Measurements from ENCODE around the gene TMEM61.
"Not testable (repeated sequence)": the region's sequence is repeated elsewhere in the genome, so short reads cannot be mapped to it uniquely, and the experiment has no call there.

Gene TMEM61

DNA sequence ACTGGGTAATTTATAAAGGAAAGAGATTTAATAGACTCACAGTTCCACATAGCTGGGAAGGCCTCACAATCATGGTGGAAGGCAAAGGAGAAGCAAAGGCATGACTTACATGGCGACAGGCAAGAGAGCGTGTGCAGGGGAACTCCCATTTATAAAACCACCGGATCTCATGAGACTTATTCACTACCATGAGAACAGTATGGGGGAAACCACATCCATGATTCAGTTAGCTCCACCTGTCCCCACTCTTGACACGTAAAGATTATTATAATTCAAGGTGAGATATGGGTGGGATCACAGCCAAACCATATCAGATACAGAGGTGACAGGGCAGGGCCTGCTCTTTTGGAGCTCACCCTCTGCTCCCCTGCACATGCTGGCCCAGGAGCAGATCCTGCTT, 31.4 kb upstream of the TMEM61 start:
- Histone ChIP-seq H3K27me3 (ENCODE audit: control insufficient read depth, insufficient read depth, low read length) (no peaks in the 10 kb centered on the region), H3K4me1 (ENCODE audit: control insufficient read depth, insufficient read depth, low read length) (peaks cover 16% of the 10 kb centered on the region), H3K36me3 (ENCODE audit: control insufficient read depth, insufficient read depth, low read length) (no peaks in the 10 kb centered on the region), H3K9me3 (ENCODE audit: control insufficient read depth, low read length) (no peaks in the 10 kb centered on the region), H3K9ac (ENCODE audit: low read length) (no peak overlapping the region), H3K4me3 (ENCODE audit: low read length) (no peak overlapping the region)

DNA sequence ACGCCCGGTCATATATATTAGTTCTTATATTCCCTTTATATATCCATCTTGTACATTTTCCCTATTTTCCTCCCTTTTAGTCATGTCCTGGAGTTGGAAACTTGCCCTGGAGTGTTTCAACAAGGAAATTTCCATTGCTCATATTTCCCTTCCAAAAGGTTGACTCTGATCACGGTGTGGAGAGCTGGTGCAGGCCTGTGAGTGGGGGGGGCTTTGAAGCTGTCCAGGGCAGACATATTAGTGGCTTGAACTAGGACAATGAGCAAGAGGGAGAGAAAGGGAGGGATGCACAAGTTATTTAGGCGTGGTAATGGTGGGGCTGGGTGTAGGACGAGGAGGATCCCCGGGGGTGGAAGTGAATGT, 30.4 kb upstream of the TMEM61 start:
- H3K4me3 ChIP-seq (ENCODE audit: low read length) = no peak overlapping the region
- H3K9ac ChIP-seq (ENCODE audit: low read length) = no peak overlapping the region
- no peaks in the 10 kb centered on the region for H3K9me3 ChIP-seq (ENCODE audit: control insufficient read depth, low read length)
- peaks cover 16% of the 10 kb centered on the region for H3K4me1 ChIP-seq (ENCODE audit: control insufficient read depth, insufficient read depth, low read length)
- no peaks in the 10 kb centered on the region for H3K27me3 ChIP-seq (ENCODE audit: control insufficient read depth, insufficient read depth, low read length)
- no peaks in the 10 kb centered on the region for H3K36me3 ChIP-seq (ENCODE audit: control insufficient read depth, insufficient read depth, low read length)

DNA sequence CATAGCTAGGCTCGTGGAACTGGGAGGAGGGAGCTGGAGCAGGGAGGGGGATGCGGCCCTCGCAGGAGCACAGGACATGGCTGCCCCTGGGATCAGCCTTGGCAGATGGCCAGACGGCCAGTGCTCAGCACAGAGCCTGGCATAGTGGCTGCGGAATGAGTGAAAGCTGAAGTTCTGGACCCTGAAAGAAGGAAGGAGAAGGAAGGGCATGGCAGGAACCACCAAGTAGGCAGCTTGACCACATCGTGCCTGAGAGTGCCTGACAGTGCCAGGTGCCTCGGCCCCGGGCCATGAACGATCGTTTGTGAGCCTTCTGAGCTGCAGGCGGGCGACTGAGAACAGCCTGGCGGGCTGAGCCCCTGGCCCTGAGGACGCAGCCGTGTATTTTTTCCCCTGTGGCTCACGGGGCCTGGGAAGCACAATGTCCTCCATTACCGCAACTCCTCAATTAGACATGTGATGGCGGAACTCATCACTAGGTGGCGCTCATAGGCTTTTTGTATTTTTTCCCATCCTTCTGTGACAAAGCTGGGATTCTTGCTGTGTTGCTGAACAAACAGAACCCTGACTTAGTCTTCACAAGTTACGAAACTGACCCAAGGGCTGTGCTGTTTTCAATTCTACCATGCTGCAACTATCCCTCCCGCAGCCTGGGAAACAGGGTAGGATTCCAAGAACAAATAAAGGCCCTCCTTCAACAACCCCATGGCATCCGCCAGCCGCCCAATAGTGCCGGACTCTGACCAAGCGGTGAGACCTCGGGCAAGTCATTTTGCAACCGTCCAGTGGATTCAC, 29.9 kb upstream of the TMEM61 start:
- Histone ChIP-seq H3K36me3 (ENCODE audit: control insufficient read depth, insufficient read depth, low read length) (no peaks in the 10 kb centered on the region), H3K9me3 (ENCODE audit: control insufficient read depth, low read length) (no peaks in the 10 kb centered on the region), H3K4me3 (ENCODE audit: low read length) (no peak overlapping the region), H3K4me1 (ENCODE audit: control insufficient read depth, insufficient read depth, low read length) (peaks cover 11% of the 10 kb centered on the region), H3K27me3 (ENCODE audit: control insufficient read depth, insufficient read depth, low read length) (no peaks in the 10 kb centered on the region), H3K9ac (ENCODE audit: low read length) (peak overlapping the region; percentile 9)

DNA sequence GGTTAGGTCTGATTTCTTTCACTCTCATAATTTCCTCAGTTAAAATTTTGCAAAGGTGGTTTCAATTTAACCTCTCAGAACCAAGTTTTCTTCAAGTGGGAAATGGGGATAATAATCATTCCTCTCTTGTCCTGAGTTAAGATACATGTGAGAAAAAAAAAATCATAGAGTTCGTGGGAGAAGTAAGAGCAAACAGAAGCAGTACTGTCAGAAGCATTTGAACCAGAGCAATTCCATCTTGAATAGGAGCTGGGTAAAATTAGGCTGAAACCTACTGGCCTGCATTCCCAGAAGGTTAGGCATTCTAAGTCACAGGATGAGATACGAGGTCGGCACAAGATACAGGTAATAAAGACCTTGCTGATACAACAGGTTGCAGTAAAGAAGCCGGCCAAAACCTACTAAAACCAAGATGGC, 28.6 kb upstream of the TMEM61 start:
- Histone ChIP-seq H3K4me3 (ENCODE audit: low read length) (no peak overlapping the region), H3K9me3 (ENCODE audit: control insufficient read depth, low read length) (no peaks in the 10 kb centered on the region), H3K36me3 (ENCODE audit: control insufficient read depth, insufficient read depth, low read length) (no peaks in the 10 kb centered on the region), H3K4me1 (ENCODE audit: control insufficient read depth, insufficient read depth, low read length) (peaks cover 9% of the 10 kb centered on the region), H3K27me3 (ENCODE audit: control insufficient read depth, insufficient read depth, low read length) (no peaks in the 10 kb centered on the region), H3K9ac (ENCODE audit: low read length) (no peak overlapping the region)

DNA sequence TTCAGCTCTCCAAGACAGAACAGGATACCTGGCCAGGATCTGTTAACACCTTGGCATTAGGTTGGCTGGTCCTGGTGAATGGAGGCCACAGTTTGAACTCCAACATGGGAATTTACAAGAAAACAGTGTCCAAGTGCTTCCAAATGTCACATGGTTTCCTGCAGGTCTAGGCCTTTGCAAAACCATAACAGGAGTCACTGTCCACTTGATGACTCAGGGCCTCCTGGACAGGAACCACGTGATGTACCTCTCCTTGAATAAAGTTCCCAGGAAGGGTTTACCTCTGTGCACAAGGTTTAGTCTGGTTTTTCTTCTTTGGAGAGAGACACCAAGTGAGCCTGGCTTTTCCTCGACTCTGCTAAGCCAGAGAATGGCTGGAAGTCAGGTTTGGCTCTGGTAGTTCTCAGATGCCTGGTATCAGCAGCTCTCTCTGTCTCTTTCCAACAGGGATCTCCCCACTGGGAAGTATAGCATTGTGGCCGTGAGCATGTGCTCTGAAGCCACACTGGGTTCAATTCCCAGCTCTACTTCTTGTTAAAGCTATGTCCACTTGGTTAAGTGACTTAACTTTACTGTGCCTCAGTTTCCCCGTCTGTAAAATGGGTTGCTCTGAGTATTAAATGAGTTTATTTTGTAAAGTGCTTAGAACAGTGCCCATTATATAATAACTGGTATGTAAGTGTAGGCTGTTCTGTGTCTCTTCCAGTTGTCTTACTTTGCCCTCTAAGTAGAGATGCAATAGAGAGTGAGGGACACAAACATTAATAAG, 27.3 kb upstream of the TMEM61 start:
- Histone ChIP-seq H3K27me3 (ENCODE audit: control insufficient read depth, insufficient read depth, low read length) (no peaks in the 10 kb centered on the region), H3K36me3 (ENCODE audit: control insufficient read depth, insufficient read depth, low read length) (no peaks in the 10 kb centered on the region), H3K9ac (ENCODE audit: low read length) (no peak overlapping the region), H3K4me1 (ENCODE audit: control insufficient read depth, insufficient read depth, low read length) (peaks cover 9% of the 10 kb centered on the region), H3K9me3 (ENCODE audit: control insufficient read depth, low read length) (no peaks in the 10 kb centered on the region), H3K4me3 (ENCODE audit: low read length) (no peak overlapping the region)

DNA sequence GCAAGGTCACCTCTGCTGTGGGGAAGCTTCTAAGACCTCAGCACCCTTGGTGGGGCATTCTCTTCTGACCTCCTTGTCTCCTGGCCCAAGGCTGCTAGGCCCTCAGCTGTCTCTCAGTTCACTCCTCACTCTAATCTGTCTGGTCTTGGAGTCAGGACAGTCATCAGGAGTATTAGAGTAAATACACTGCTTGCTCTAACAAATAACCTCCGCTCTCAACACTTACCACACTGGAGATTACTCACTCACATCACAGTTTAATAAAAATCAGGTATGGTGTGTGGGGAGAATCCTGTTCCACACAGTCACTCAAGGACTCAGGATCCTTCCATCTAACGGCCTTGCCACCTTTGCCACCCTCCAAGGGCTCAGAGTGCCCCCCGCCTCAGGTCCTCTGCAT, 26.6 kb upstream of the TMEM61 start:
- Histone ChIP-seq H3K9ac (ENCODE audit: low read length) (no peak overlapping the region), H3K36me3 (ENCODE audit: control insufficient read depth, insufficient read depth, low read length) (no peaks in the 10 kb centered on the region), H3K9me3 (ENCODE audit: control insufficient read depth, low read length) (no peaks in the 10 kb centered on the region), H3K4me3 (ENCODE audit: low read length) (no peak overlapping the region), H3K4me1 (ENCODE audit: control insufficient read depth, insufficient read depth, low read length) (peaks cover 9% of the 10 kb centered on the region), H3K27me3 (ENCODE audit: control insufficient read depth, insufficient read depth, low read length) (no peaks in the 10 kb centered on the region)

DNA sequence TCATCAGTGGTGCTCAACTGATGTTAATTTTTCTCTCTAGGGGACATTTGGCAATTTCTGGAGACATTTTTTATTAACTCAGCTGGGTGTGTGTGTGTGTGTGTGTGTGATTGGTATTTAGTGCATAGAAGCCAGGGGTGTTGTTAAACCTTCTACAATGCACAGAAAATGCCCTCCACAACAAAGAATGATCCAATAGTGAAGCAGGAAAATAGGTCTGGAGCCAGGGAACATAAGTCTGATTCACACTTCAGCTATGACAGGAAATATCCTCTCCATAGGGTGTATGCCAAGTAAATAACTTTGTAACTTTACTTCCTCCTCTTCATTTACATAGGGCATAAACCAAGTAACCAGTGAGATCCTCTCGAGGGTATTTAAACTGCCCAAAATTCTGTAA, 25.1 kb upstream of the TMEM61 start:
- Histone ChIP-seq H3K9me3 (ENCODE audit: control insufficient read depth, low read length) (no peaks in the 10 kb centered on the region), H3K36me3 (ENCODE audit: control insufficient read depth, insufficient read depth, low read length) (no peaks in the 10 kb centered on the region)

DNA sequence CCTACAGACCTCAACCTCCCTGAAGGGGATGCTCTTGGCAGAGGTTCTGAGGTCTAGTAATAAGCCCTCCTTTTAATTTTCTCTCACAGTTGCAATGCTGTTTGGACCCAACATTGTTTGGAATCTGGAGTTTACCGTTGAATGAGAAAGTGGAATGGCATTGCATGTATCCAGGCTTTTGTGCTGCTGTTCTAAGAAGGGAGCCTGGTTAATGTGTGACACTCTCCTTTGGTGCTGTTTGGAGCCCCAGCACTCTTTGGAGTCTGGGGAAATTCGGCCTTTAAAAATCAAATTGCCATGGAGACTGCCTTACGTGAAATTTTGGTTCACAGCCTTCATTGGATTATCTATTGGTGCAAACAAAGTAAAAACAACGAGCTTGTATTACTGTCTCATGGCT, 23.7 kb upstream of the TMEM61 start:
- Histone ChIP-seq H3K4me1 (ENCODE audit: control insufficient read depth, insufficient read depth, low read length) (no peaks in the 10 kb centered on the region), H3K27me3 (ENCODE audit: control insufficient read depth, insufficient read depth, low read length) (no peaks in the 10 kb centered on the region), H3K36me3 (ENCODE audit: control insufficient read depth, insufficient read depth, low read length) (no peaks in the 10 kb centered on the region), H3K9ac (ENCODE audit: low read length) (no peak overlapping the region), H3K9me3 (ENCODE audit: control insufficient read depth, low read length) (no peaks in the 10 kb centered on the region), H3K4me3 (ENCODE audit: low read length) (no peak overlapping the region)

More for the DNA sequence above, 25.1 kb upstream of the TMEM61 start:
- Histone ChIP-seq H3K27me3 (ENCODE audit: control insufficient read depth, insufficient read depth, low read length) (no peaks in the 10 kb centered on the region), H3K4me1 (ENCODE audit: control insufficient read depth, insufficient read depth, low read length) (peaks cover 7% of the 10 kb centered on the region), H3K4me3 (ENCODE audit: low read length) (no peak overlapping the region), H3K9ac (ENCODE audit: low read length) (no peak overlapping the region)

DNA sequence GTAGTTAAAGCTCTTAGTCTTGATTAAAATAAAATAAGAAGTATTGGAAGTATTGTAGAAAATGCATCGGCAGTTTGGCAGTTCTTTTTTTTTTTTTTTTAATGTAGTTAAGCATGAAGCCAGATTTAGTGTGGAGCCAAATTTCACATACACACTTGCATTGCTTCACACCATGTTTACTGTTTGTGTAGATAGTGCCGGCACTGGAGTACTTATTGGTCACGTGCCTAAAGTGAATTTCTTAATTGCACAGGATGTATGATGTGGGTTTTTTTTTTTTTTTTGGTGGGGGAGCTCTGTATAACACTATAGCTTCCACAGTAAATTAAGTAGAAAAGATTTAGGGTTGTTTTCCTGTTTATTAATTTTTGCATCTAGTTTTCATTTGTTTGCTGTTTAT, 21.2 kb upstream of the TMEM61 start:
- Histone ChIP-seq H3K9me3 (ENCODE audit: control insufficient read depth, low read length) (no peaks in the 10 kb centered on the region), H3K27me3 (ENCODE audit: control insufficient read depth, insufficient read depth, low read length) (no peaks in the 10 kb centered on the region), H3K36me3 (ENCODE audit: control insufficient read depth, insufficient read depth, low read length) (no peaks in the 10 kb centered on the region), H3K4me3 (ENCODE audit: low read length) (no peak overlapping the region), H3K4me1 (ENCODE audit: control insufficient read depth, insufficient read depth, low read length) (no peaks in the 10 kb centered on the region), H3K9ac (ENCODE audit: low read length) (no peak overlapping the region)

DNA sequence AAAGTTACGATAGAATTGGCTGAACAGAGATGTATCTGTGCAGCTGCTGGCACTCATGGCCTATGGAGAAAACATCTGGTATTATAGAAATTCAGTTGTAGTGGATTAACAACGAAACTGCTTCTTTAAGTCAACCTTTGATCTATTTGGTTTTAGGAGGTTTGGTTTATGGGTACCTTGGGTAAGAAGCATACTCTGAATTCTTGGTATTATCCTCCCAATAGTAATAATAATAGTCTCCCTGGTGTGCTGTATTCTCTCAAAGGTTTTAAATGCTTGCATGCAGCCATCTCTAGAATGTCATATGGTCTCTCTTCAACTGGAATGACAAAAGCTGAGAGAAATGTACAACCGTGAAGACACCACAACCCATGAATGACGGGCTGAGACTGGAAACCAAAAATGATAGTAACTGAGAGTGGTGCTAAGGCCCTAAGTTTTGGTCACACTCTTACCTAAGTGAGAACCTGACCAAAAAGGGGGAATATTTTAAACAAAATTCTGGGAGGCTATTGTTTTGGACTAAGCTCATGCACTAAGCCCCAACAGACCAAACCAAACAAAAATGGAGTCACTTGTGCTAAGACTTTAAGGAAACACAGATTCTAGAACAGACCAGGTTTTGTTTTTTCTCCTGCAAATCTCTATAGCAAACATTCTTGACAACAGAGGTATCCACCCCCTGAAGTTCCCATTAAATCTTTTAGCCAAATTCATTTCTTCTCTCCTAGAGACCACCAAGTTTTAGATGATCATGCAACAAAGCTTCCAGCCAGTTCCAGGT, 17.6 kb upstream of the TMEM61 start:
- no peak overlapping the region for H3K9ac ChIP-seq (ENCODE audit: low read length)
- H3K4me3 ChIP-seq (ENCODE audit: low read length) = no peak overlapping the region
- no peaks in the 10 kb centered on the region for H3K27me3 ChIP-seq (ENCODE audit: control insufficient read depth, insufficient read depth, low read length)
- no peaks in the 10 kb centered on the region for H3K9me3 ChIP-seq (ENCODE audit: control insufficient read depth, low read length)
- no peaks in the 10 kb centered on the region for H3K36me3 ChIP-seq (ENCODE audit: control insufficient read depth, insufficient read depth, low read length)
- peaks cover 6% of the 10 kb centered on the region for H3K4me1 ChIP-seq (ENCODE audit: control insufficient read depth, insufficient read depth, low read length)

DNA sequence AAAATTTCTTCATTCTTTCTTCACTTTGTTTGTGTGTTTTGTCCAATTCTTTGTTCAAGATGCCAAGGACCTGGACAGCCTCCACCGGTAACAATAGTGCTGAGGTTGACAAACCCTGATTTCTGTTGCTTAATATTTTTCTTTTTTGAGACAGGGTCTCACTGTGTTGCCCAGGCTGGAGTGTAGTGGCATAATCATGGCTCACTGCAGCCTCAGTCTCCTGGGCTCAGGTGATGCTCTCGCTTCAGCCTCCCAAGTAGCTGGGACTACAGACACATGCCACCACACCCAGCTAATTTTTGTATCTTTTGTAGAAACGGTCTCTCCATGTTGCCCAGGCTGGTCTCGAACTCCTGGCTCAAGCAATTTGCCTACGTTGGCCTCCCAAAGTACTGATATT, 16.6 kb upstream of the TMEM61 start:
- H3K4me1 ChIP-seq (ENCODE audit: control insufficient read depth, insufficient read depth, low read length); H3K9ac ChIP-seq (ENCODE audit: low read length); H3K36me3 ChIP-seq (ENCODE audit: control insufficient read depth, insufficient read depth, low read length); H3K4me3 ChIP-seq (ENCODE audit: low read length); H3K9me3 ChIP-seq (ENCODE audit: control insufficient read depth, low read length); H3K27me3 ChIP-seq (ENCODE audit: control insufficient read depth, insufficient read depth, low read length): not testable (repeated sequence)

Measured in mucosa of stomach (tissue), 1 donor.